ENCODE results near the gene TMEM235.

TMEM235 gene

GRCh38 chr17:78247304-78247703, 15.9 kb downstream of the TMEM235 start:
- no peak for TF ChIP-seq CTCF (IDR thresholded peaks at IDR 0.05)

GRCh38 chr17:78248051-78248914, 16.9 kb downstream of the TMEM235 start:
- TF ChIP-seq CTCF (IDR thresholded peaks at IDR 0.05), result no peak

- no peak for TF ChIP-seq CTCF (IDR thresholded peaks at IDR 0.05)
These were observed 17.8 kb downstream of the TMEM235 start for GRCh38 chr17:78249074-78249817.

- TF ChIP-seq CTCF (IDR thresholded peaks at IDR 0.05), result no peak
These were observed 18.7 kb downstream of the TMEM235 start for GRCh38 chr17:78249818-78250806.

GRCh38 chr17:78250891-78251772, 19.7 kb downstream of the TMEM235 start:
- TF ChIP-seq CTCF (IDR thresholded peaks at IDR 0.05), result peak; percentile 100

- TF ChIP-seq CTCF (IDR thresholded peaks at IDR 0.05), result no peak
These were observed 20.3 kb downstream of the TMEM235 start for GRCh38 chr17:78251773-78252103.

Measured in LNCAP (cell line).